H1 (cell line): ENCODE measurements around the gene MBNL1. TPM values are rescaled to one million over a fixed set of nuclear protein-coding genes. Genes with fewer than 3 reads are reported as not detected.

Source experiments
- CTCF ChIA-PET: fragments of 300-600 bp; sonication (Branson Sonifier 250); formaldehyde crosslinking; loops from one replicate; lab custom pipeline; 2021; ENCODE audit not compliant: partially characterized antibody; lab: Charles Lee
- POLR2A ChIA-PET: fragments of 300-600 bp; sonication (Branson Sonifier 250); formaldehyde crosslinking; loops from one replicate; lab custom pipeline; 2021; ENCODE audit warnings: inconsistent platforms; ENCODE audit not compliant: partially characterized antibody; lab: Charles Lee
- DNase-seq, 2 experiments: peaks; one replicate each; pipeline versions ENCODE4 v3.0.0 to v3.0.0-alpha.2; 2010 to 2022; ENCODE audit warnings: low spot score in 2 of 2, low read depth in 1 of 2, mixed read lengths in 1 of 2
- FAIRE-seq: peaks from 2 replicates; lab custom pipeline; 2011; peaks lifted over from hg19 to GRCh38; lab: Jason Lieb, UNC
- H2AFZ ChIP-seq: 2 replicates; pipeline ENCODE4 v1.8.1; 2012; ENCODE audit warnings: low read length, inconsistent platforms
- H2AK5ac ChIP-seq: 2 replicates; pipeline ENCODE4 v1.6.1; 2013; ENCODE audit warnings: low read depth, low read length
- H2BK120ac ChIP-seq: replicated peaks from 2 replicates; pipeline ENCODE3; 2013; ENCODE audit warnings: low read depth, low read length, inconsistent platforms
- H2BK12ac ChIP-seq: 2 replicates; pipeline ENCODE4 v1.6.1; 2013; ENCODE audit warnings: low read depth, low read length
- H2BK15ac ChIP-seq: 2 replicates; pipeline ENCODE4 v1.6.1; 2013; ENCODE audit warnings: low read length
- H2BK20ac ChIP-seq: 2 replicates; pipeline ENCODE4 v1.6.1; 2013; ENCODE audit warnings: low read length
- H2BK5ac ChIP-seq: 2 replicates; pipeline ENCODE4 v1.6.1; 2013; ENCODE audit warnings: low read depth, low read length
- H3K14ac ChIP-seq: 2 replicates; pipeline ENCODE4 v1.6.1; 2013; ENCODE audit warnings: inconsistent platforms; ENCODE audit not compliant: insufficient read length
- H3K18ac ChIP-seq: 2 replicates; pipeline ENCODE4 v1.6.1; 2013; ENCODE audit warnings: low read length; ENCODE audit errors: extremely low read depth
- H3K23ac ChIP-seq: 2 replicates; pipeline ENCODE4 v1.6.1; 2013; ENCODE audit warnings: inconsistent platforms; ENCODE audit not compliant: insufficient read length
- H3K23me2 ChIP-seq: 2 replicates; pipeline ENCODE4 v1.6.1; 2013; ENCODE audit warnings: low read depth, low read length
- H3K27ac ChIP-seq: 2 replicates; pipeline ENCODE4 v1.6.1; 2011; ENCODE audit warnings: low read depth, low read length, inconsistent platforms
- H3K27me3 ChIP-seq, 4 experiments: replicated peaks in 1 of 4; 1 replicate in 1 of 4; 2 replicates in 3 of 4; pipeline versions ENCODE4 v1.6.1 to v1.8.1; 2011 to 2013; ENCODE audit warnings: low read length in 3 of 4, mild to moderate bottlenecking in 3 of 4, inconsistent platforms in 2 of 4, mixed read lengths in 2 of 4, moderate library complexity in 1 of 4; ENCODE audit not compliant: control insufficient read depth in 3 of 4, insufficient read depth in 3 of 4; ENCODE audit errors: extremely low read depth in 1 of 4
- H3K36me3 ChIP-seq, 4 experiments: 2 replicates each; pipeline versions ENCODE4 v1.6.1 to v1.8.1; 2011 to 2013; ENCODE audit warnings: mild to moderate bottlenecking in 4 of 4, low read length in 3 of 4, moderate library complexity in 2 of 4, control low read depth in 1 of 4, inconsistent platforms in 1 of 4; ENCODE audit not compliant: insufficient read depth in 4 of 4, control insufficient read depth in 2 of 4
- H3K4ac ChIP-seq: replicated peaks from 2 replicates; pipeline ENCODE3; 2013; ENCODE audit warnings: low read length, low read depth, mixed read lengths, inconsistent platforms; ENCODE audit not compliant: insufficient read length
- H3K4me1 ChIP-seq, 4 experiments: replicated peaks in 1 of 4; 1 replicate in 1 of 4; 2 replicates in 3 of 4; pipeline versions ENCODE4 v1.6.1 to v1.8.1; 2011 to 2013; ENCODE audit warnings: low read length in 3 of 4, inconsistent platforms in 2 of 4, mixed read lengths in 1 of 4; ENCODE audit not compliant: insufficient read depth in 4 of 4, control insufficient read depth in 3 of 4
- H3K4me2 ChIP-seq, 2 experiments: 2 replicates each; pipeline versions ENCODE4 v1.6.1 to v1.8.1; 2011 to 2013; ENCODE audit warnings: low read depth in 2 of 2, low read length in 2 of 2, control low read depth in 1 of 2, inconsistent platforms in 1 of 2, mild to moderate bottlenecking in 1 of 2; ENCODE audit not compliant: insufficient read depth in 1 of 2
- H3K4me3 ChIP-seq, 4 experiments: fragments of 200-600, 300-600 bp in 1 of 4; sonication (generic), shearing (Covaris generic), sonication (Bioruptor Twin) in 1 of 4; 2 replicates each; pipeline versions ENCODE4 v1.5.1 to v1.8.1; 2011 to 2016; ENCODE audit warnings: low read length in 4 of 4, low read depth in 3 of 4, control low read depth in 2 of 4, inconsistent platforms in 2 of 4, mild to moderate bottlenecking in 2 of 4, mixed read lengths in 1 of 4, moderate library complexity in 1 of 4; ENCODE audit not compliant: insufficient read depth in 2 of 4; ENCODE audit errors: extremely low read depth in 1 of 4
- H3K56ac ChIP-seq: replicated peaks from 2 replicates; pipeline ENCODE3; 2013; ENCODE audit warnings: low read depth, mild to moderate bottlenecking, mixed read lengths, low read length, inconsistent platforms; ENCODE audit not compliant: insufficient read length
- H3K79me1 ChIP-seq: 2 replicates; pipeline ENCODE4 v1.6.1; 2013; ENCODE audit warnings: low read depth, low read length, control low read depth
- H3K79me2 ChIP-seq, 2 experiments: 2 replicates each; pipeline versions ENCODE4 v1.6.1 to v1.8.1; 2012 to 2013; ENCODE audit warnings: low read length in 2 of 2, mild to moderate bottlenecking in 2 of 2, inconsistent platforms in 1 of 2; ENCODE audit not compliant: insufficient read depth in 2 of 2, control insufficient read depth in 1 of 2
- H3K9ac ChIP-seq, 4 experiments: replicated peaks in 1 of 4; 1 replicate in 1 of 4; 2 replicates in 3 of 4; pipeline versions ENCODE4 v1.6.1 to v1.8.1; 2011 to 2013; ENCODE audit warnings: low read depth in 3 of 4, low read length in 3 of 4, control low read depth in 2 of 4, mild to moderate bottlenecking in 2 of 4, moderate library complexity in 2 of 4, inconsistent platforms in 1 of 4; ENCODE audit errors: extremely low read depth in 1 of 4
- H3K9me3 ChIP-seq, 2 experiments: 2 replicates each; pipeline versions ENCODE4 v1.6.1 to v1.8.1; 2012 to 2013; ENCODE audit warnings: mild to moderate bottlenecking in 2 of 2, moderate library complexity in 2 of 2, control low read depth in 1 of 2, inconsistent platforms in 1 of 2, low read depth in 1 of 2, low read length in 1 of 2, mixed read lengths in 1 of 2; ENCODE audit not compliant: insufficient read depth in 2 of 2
- H4K20me1 ChIP-seq, 2 experiments: replicated peaks in 1 of 2; 2 replicates each; pipeline versions ENCODE3 to v1.8.1; 2011 to 2013; ENCODE audit warnings: inconsistent platforms in 2 of 2, low read length in 2 of 2, mild to moderate bottlenecking in 1 of 2; ENCODE audit not compliant: insufficient read depth in 2 of 2, control insufficient read depth in 1 of 2
- H4K5ac ChIP-seq: 2 replicates; pipeline ENCODE4 v1.6.1; 2013; ENCODE audit warnings: low read length, low read depth, mixed read lengths, inconsistent platforms; ENCODE audit not compliant: insufficient read length
- H4K8ac ChIP-seq: 2 replicates; pipeline ENCODE4 v1.8.0; 2013; ENCODE audit warnings: mild to moderate bottlenecking, moderate library complexity, low read length, inconsistent platforms; ENCODE audit not compliant: insufficient read depth; ENCODE audit errors: extremely low read depth
- H4K91ac ChIP-seq: replicated peaks from 2 replicates; pipeline ENCODE3; 2013; ENCODE audit warnings: low read length, mixed read lengths, inconsistent platforms; ENCODE audit not compliant: insufficient read length
- GTF2F1 ChIP-seq: IDR thresholded peaks from 2 replicates; pipeline ENCODE4 v1.6.1; 2012; ENCODE audit warnings: low read depth, low read length, improper control_type of control experiment, borderline replicate concordance
- POLR2AphosphoS5 ChIP-seq: IDR thresholded peaks from 2 replicates; pipeline ENCODE4 v1.6.1; 2011; ENCODE audit warnings: low read depth, low read length
- USF2 ChIP-seq: IDR thresholded peaks from 2 replicates; pipeline ENCODE4 v1.6.1; 2011; ENCODE audit warnings: low read length, improper control_type of control experiment
- WGBS, 2 experiments: shearing (Covaris generic) in 1 of 2; methylation state at CpG; one replicate each; pipeline versions ENCODE4 v1.1.6 to v1.1.7; 2013 to 2015; ENCODE audit warnings: low lambda C conversion rate in 2 of 2, mixed read lengths in 2 of 2, inconsistent platforms in 1 of 2, low coverage in 1 of 2, missing lambda C conversion rate in 1 of 2; ENCODE audit not compliant: insufficient replicate concordance in 2 of 2, insufficient coverage in 1 of 2, insufficient read length in 1 of 2; ENCODE audit errors: extremely low coverage in 1 of 2, missing lambda C conversion rate in 1 of 2; 5-methylcytosine and 5-hydroxymethylcytosine counted together
- polyA plus RNA-seq, 7 experiments: library from polyadenylated mRNA; depleted of rRNA in 3 of 7; stranded (reverse) in 5 of 7; unstranded in 2 of 7; fragments of >200 nt in 5 of 7; fragments of 200-250 nt in 2 of 7; gene quantifications; 1 replicate in 5 of 7; 2 replicates in 1 of 7; 4 replicates in 1 of 7; pipeline versions ENCODE4 v1.2.1 to v1.2.3, GENCODE V29; 2011 to 2013; ENCODE audit warnings: missing spikeins in 2 of 7, mixed read lengths in 2 of 7
- total RNA-seq: library from RNA; stranded (reverse); fragmentation: NEBNext Ultra II Directional; extraction: Animal tissue kit (Norgen Biotek cat#: 25700); gene quantifications from 2 replicates; pipeline ENCODE4 v1.2.1, GENCODE V29; 2021

Gene MBNL1
- total and polyA plus RNA-seq, 2 of the 8 experiments (the other 6 are each of a cell fraction or from before 2014, with no cell fraction given): 5.0 to 16.4 TPM

- no peak overlapping the region for H3K56ac ChIP-seq
- peaks cover 0 to 60% of the 10 kb centered on the region in 2 experiments; a peak in 2 of 4 replicates for H3K79me2 ChIP-seq
- H3K27ac ChIP-seq: no peak overlapping the region
- H4K5ac ChIP-seq: no peak overlapping the region
- H3K23me2 ChIP-seq: no peaks in the 10 kb centered on the region; the same call in 1 of the 2 replicates
- H3K18ac ChIP-seq: no peak overlapping the region
- no peak for FAIRE-seq
- H3K4ac ChIP-seq: no peak overlapping the region
- peaks cover 0 to 17% (median 7%) of the 10 kb centered on the region in 4 experiments; a peak in 4 of 7 replicates for H3K27me3 ChIP-seq
- no peaks in the 10 kb centered on the region for H3K36me3 ChIP-seq
- H2AFZ ChIP-seq: no peak overlapping the region
- no peak overlapping the region for H2AK5ac ChIP-seq
- no peak for TF ChIP-seq POLR2AphosphoS5
- TF ChIP-seq USF2: no peak
- TF ChIP-seq GTF2F1: no peak
- TF ChIP-seq, all 59 proteins: peak for 0
- H3K79me1 ChIP-seq: no peaks in the 10 kb centered on the region; the same call in 1 of the 2 replicates
- ChIA-PET CTCF (no interaction called here), POLR2A (no interaction called here)
- H2BK15ac ChIP-seq: no peak overlapping the region
- H3K14ac ChIP-seq: no peak overlapping the region
- no peak overlapping the region for H4K8ac ChIP-seq
- H3K23ac ChIP-seq: no peak overlapping the region
- H4K91ac ChIP-seq: no peak overlapping the region
- no peak for DNase-seq
- H3K4me1 ChIP-seq: peaks cover 0 to 6% (median 2%) of the 10 kb centered on the region in 4 experiments; a peak in 4 of 7 replicates
- no peak overlapping the region; a peak in 1 of 4 replicates for H3K4me2 ChIP-seq
- no peak overlapping the region for H2BK20ac ChIP-seq
- H3K9ac ChIP-seq: no peak overlapping the region
- WGBS, 2 experiments: 84% methylated on average over 1 of the region's 1 CpG; no CpG with 5 or more reads in 1 of the 2 experiments
- no peak overlapping the region for H2BK120ac ChIP-seq
- H4K20me1 ChIP-seq: no peaks in the 10 kb centered on the region
- no peak overlapping the region for H2BK12ac ChIP-seq
- H3K9me3 ChIP-seq: no peaks in the 10 kb centered on the region
- H3K4me3 ChIP-seq: 0 out of 8 replicates have a peak overlapping the region, but pooled peaks of 1 of the 4 experiments have one; percentile 78
- no peak overlapping the region for H2BK5ac ChIP-seq
Observed at GRCh38 chr3:152270937-152271336, 2.2 kb downstream of the MBNL1 start.
